HEK293T (cell line): ENCODE results near the gene ZNF766.

ENCODE experiments used
- BHLHE40 ChIP-seq: fragments of 450-650 bp; IDR thresholded peaks from 2 replicates; pipeline ENCODE4 v1.6.1; 2016; ENCODE audit warnings: mild to moderate bottlenecking, moderate library complexity, borderline replicate concordance
- CTBP1 ChIP-seq: fragments of 450-650 bp; IDR thresholded peaks from 2 replicates; pipeline ENCODE4 v1.6.1; 2016; ENCODE audit warnings: borderline replicate concordance
- FOXA1 ChIP-seq: fragments of 450-650 bp; IDR thresholded peaks from 2 replicates; pipeline ENCODE4 v1.6.1; 2016; ENCODE audit warnings: mild to moderate bottlenecking
- L3MBTL2 ChIP-seq: fragments of 450-650 bp; conservative IDR thresholded peaks from 2 replicates; pipeline ENCODE4 v1.6.1; 2016; ENCODE audit warnings: mild to moderate bottlenecking
- NFRKB ChIP-seq: fragments of 450-650 bp; IDR thresholded peaks from 2 replicates; pipeline ENCODE4 v1.6.1; 2016; ENCODE audit warnings: mild to moderate bottlenecking, moderate library complexity
- SP1 ChIP-seq: fragments of 450-650 bp; IDR thresholded peaks from 2 replicates; pipeline ENCODE4 v1.6.1; 2017
- TF ChIP-seq, protein P1 (sequence below): fragments of 450-650 bp; IDR thresholded peaks from 2 replicates; pipeline ENCODE4 v1.6.1; 2016

DNA sequence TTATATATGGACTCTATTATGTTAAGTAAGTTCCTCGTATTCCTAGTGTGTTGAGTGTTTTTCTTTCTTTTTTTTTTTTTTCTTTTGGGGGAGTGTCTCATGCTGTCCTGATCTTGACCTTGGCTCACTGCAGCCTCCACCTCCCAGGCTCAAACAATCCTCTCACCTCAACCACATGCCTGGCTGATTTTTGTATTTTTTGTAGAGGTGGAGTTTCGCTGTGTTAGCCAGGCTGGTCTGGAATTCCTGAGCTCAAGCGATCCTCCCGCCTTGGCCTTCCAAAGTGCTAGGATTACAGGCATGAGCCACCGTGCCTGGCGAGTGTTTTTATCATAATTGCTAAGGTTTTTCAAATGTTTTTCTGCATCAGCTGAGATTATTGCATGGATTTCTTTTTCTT is 16.9 kb downstream of the ZNF766 start:
- TF ChIP-seq BHLHE40 (no peak), NFRKB (no peak), SP1 (no peak), L3MBTL2 (no peak), CTBP1 (no peak), FOXA1 (no peak)
- TF ChIP-seq, protein P1, sequence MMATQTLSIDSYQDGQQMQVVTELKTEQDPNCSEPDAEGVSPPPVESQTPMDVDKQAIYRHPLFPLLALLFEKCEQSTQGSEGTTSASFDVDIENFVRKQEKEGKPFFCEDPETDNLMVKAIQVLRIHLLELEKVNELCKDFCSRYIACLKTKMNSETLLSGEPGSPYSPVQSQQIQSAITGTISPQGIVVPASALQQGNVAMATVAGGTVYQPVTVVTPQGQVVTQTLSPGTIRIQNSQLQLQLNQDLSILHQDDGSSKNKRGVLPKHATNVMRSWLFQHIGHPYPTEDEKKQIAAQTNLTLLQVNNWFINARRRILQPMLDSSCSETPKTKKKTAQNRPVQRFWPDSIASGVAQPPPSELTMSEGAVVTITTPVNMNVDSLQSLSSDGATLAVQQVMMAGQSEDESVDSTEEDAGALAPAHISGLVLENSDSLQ = no peak
